H1 (cell line): Measurements from ENCODE around the gene FBXL15. TPM values are rescaled to one million over a fixed set of nuclear protein-coding genes. Genes with fewer than 3 reads are reported as not detected.

ENCODE experiments used
- CTCF ChIA-PET: fragments of 300-600 bp; sonication (Branson Sonifier 250); formaldehyde crosslinking; loops from one replicate; lab custom pipeline; 2021; ENCODE audit not compliant: partially characterized antibody; lab: Charles Lee
- POLR2A ChIA-PET: fragments of 300-600 bp; sonication (Branson Sonifier 250); formaldehyde crosslinking; loops from one replicate; lab custom pipeline; 2021; ENCODE audit warnings: inconsistent platforms; ENCODE audit not compliant: partially characterized antibody; lab: Charles Lee
- DNase-seq, 2 experiments: peaks; one replicate each; pipeline versions ENCODE4 v3.0.0 to v3.0.0-alpha.2; 2010 to 2022; ENCODE audit warnings: low spot score in 2 of 2, low read depth in 1 of 2, mixed read lengths in 1 of 2
- FAIRE-seq: peaks from 2 replicates; lab custom pipeline; 2011; peaks lifted over from hg19 to GRCh38; lab: Jason Lieb, UNC
- H2AFZ ChIP-seq: 2 replicates; pipeline ENCODE4 v1.8.1; 2012; ENCODE audit warnings: low read length, inconsistent platforms
- H2AK5ac ChIP-seq: 2 replicates; pipeline ENCODE4 v1.6.1; 2013; ENCODE audit warnings: low read depth, low read length
- H2BK120ac ChIP-seq: replicated peaks from 2 replicates; pipeline ENCODE3; 2013; ENCODE audit warnings: low read depth, low read length, inconsistent platforms
- H2BK12ac ChIP-seq: 2 replicates; pipeline ENCODE4 v1.6.1; 2013; ENCODE audit warnings: low read depth, low read length
- H2BK15ac ChIP-seq: 2 replicates; pipeline ENCODE4 v1.6.1; 2013; ENCODE audit warnings: low read length
- H2BK20ac ChIP-seq: 2 replicates; pipeline ENCODE4 v1.6.1; 2013; ENCODE audit warnings: low read length
- H2BK5ac ChIP-seq: 2 replicates; pipeline ENCODE4 v1.6.1; 2013; ENCODE audit warnings: low read depth, low read length
- H3K14ac ChIP-seq: 2 replicates; pipeline ENCODE4 v1.6.1; 2013; ENCODE audit warnings: inconsistent platforms; ENCODE audit not compliant: insufficient read length
- H3K18ac ChIP-seq: 2 replicates; pipeline ENCODE4 v1.6.1; 2013; ENCODE audit warnings: low read length; ENCODE audit errors: extremely low read depth
- H3K23ac ChIP-seq: 2 replicates; pipeline ENCODE4 v1.6.1; 2013; ENCODE audit warnings: inconsistent platforms; ENCODE audit not compliant: insufficient read length
- H3K23me2 ChIP-seq: 2 replicates; pipeline ENCODE4 v1.6.1; 2013; ENCODE audit warnings: low read depth, low read length
- H3K27ac ChIP-seq: 2 replicates; pipeline ENCODE4 v1.6.1; 2011; ENCODE audit warnings: low read depth, low read length, inconsistent platforms
- H3K27me3 ChIP-seq, 4 experiments: replicated peaks in 1 of 4; 1 replicate in 1 of 4; 2 replicates in 3 of 4; pipeline versions ENCODE4 v1.6.1 to v1.8.1; 2011 to 2013; ENCODE audit warnings: low read length in 3 of 4, mild to moderate bottlenecking in 3 of 4, inconsistent platforms in 2 of 4, mixed read lengths in 2 of 4, moderate library complexity in 1 of 4; ENCODE audit not compliant: control insufficient read depth in 3 of 4, insufficient read depth in 3 of 4; ENCODE audit errors: extremely low read depth in 1 of 4
- H3K36me3 ChIP-seq, 4 experiments: 2 replicates each; pipeline versions ENCODE4 v1.6.1 to v1.8.1; 2011 to 2013; ENCODE audit warnings: mild to moderate bottlenecking in 4 of 4, low read length in 3 of 4, moderate library complexity in 2 of 4, control low read depth in 1 of 4, inconsistent platforms in 1 of 4; ENCODE audit not compliant: insufficient read depth in 4 of 4, control insufficient read depth in 2 of 4
- H3K4ac ChIP-seq: replicated peaks from 2 replicates; pipeline ENCODE3; 2013; ENCODE audit warnings: low read length, low read depth, mixed read lengths, inconsistent platforms; ENCODE audit not compliant: insufficient read length
- H3K4me1 ChIP-seq, 4 experiments: replicated peaks in 1 of 4; 1 replicate in 1 of 4; 2 replicates in 3 of 4; pipeline versions ENCODE4 v1.6.1 to v1.8.1; 2011 to 2013; ENCODE audit warnings: low read length in 3 of 4, inconsistent platforms in 2 of 4, mixed read lengths in 1 of 4; ENCODE audit not compliant: insufficient read depth in 4 of 4, control insufficient read depth in 3 of 4
- H3K4me2 ChIP-seq, 2 experiments: 2 replicates each; pipeline versions ENCODE4 v1.6.1 to v1.8.1; 2011 to 2013; ENCODE audit warnings: low read depth in 2 of 2, low read length in 2 of 2, control low read depth in 1 of 2, inconsistent platforms in 1 of 2, mild to moderate bottlenecking in 1 of 2; ENCODE audit not compliant: insufficient read depth in 1 of 2
- H3K4me3 ChIP-seq, 4 experiments: fragments of 200-600, 300-600 bp in 1 of 4; sonication (generic), shearing (Covaris generic), sonication (Bioruptor Twin) in 1 of 4; 2 replicates each; pipeline versions ENCODE4 v1.5.1 to v1.8.1; 2011 to 2016; ENCODE audit warnings: low read length in 4 of 4, low read depth in 3 of 4, control low read depth in 2 of 4, inconsistent platforms in 2 of 4, mild to moderate bottlenecking in 2 of 4, mixed read lengths in 1 of 4, moderate library complexity in 1 of 4; ENCODE audit not compliant: insufficient read depth in 2 of 4; ENCODE audit errors: extremely low read depth in 1 of 4
- H3K56ac ChIP-seq: replicated peaks from 2 replicates; pipeline ENCODE3; 2013; ENCODE audit warnings: low read depth, mild to moderate bottlenecking, mixed read lengths, low read length, inconsistent platforms; ENCODE audit not compliant: insufficient read length
- H3K79me1 ChIP-seq: 2 replicates; pipeline ENCODE4 v1.6.1; 2013; ENCODE audit warnings: low read depth, low read length, control low read depth
- H3K79me2 ChIP-seq, 2 experiments: 2 replicates each; pipeline versions ENCODE4 v1.6.1 to v1.8.1; 2012 to 2013; ENCODE audit warnings: low read length in 2 of 2, mild to moderate bottlenecking in 2 of 2, inconsistent platforms in 1 of 2; ENCODE audit not compliant: insufficient read depth in 2 of 2, control insufficient read depth in 1 of 2
- H3K9ac ChIP-seq, 4 experiments: replicated peaks in 1 of 4; 1 replicate in 1 of 4; 2 replicates in 3 of 4; pipeline versions ENCODE4 v1.6.1 to v1.8.1; 2011 to 2013; ENCODE audit warnings: low read depth in 3 of 4, low read length in 3 of 4, control low read depth in 2 of 4, mild to moderate bottlenecking in 2 of 4, moderate library complexity in 2 of 4, inconsistent platforms in 1 of 4; ENCODE audit errors: extremely low read depth in 1 of 4
- H3K9me3 ChIP-seq, 2 experiments: 2 replicates each; pipeline versions ENCODE4 v1.6.1 to v1.8.1; 2012 to 2013; ENCODE audit warnings: mild to moderate bottlenecking in 2 of 2, moderate library complexity in 2 of 2, control low read depth in 1 of 2, inconsistent platforms in 1 of 2, low read depth in 1 of 2, low read length in 1 of 2, mixed read lengths in 1 of 2; ENCODE audit not compliant: insufficient read depth in 2 of 2
- H4K20me1 ChIP-seq, 2 experiments: replicated peaks in 1 of 2; 2 replicates each; pipeline versions ENCODE3 to v1.8.1; 2011 to 2013; ENCODE audit warnings: inconsistent platforms in 2 of 2, low read length in 2 of 2, mild to moderate bottlenecking in 1 of 2; ENCODE audit not compliant: insufficient read depth in 2 of 2, control insufficient read depth in 1 of 2
- H4K5ac ChIP-seq: 2 replicates; pipeline ENCODE4 v1.6.1; 2013; ENCODE audit warnings: low read length, low read depth, mixed read lengths, inconsistent platforms; ENCODE audit not compliant: insufficient read length
- H4K8ac ChIP-seq: 2 replicates; pipeline ENCODE4 v1.8.0; 2013; ENCODE audit warnings: mild to moderate bottlenecking, moderate library complexity, low read length, inconsistent platforms; ENCODE audit not compliant: insufficient read depth; ENCODE audit errors: extremely low read depth
- H4K91ac ChIP-seq: replicated peaks from 2 replicates; pipeline ENCODE3; 2013; ENCODE audit warnings: low read length, mixed read lengths, inconsistent platforms; ENCODE audit not compliant: insufficient read length
- ATF3 ChIP-seq: IDR thresholded peaks from 2 replicates; pipeline ENCODE4 v1.6.1; 2011; ENCODE audit warnings: low read depth, mild to moderate bottlenecking, low read length; ENCODE audit not compliant: insufficient read depth
- CBX8 ChIP-seq: fragments of 300-800, 300-1000 bp; sonication (generic); IDR thresholded peaks from 2 replicates; pipeline ENCODE4 v1.7.1; 2016; ENCODE audit warnings: low read depth, low read length, borderline replicate concordance
- HDAC6 ChIP-seq: IDR thresholded peaks from one replicate; pipeline ENCODE4 v1.7.1; 2012; ENCODE audit warnings: low read depth, mild to moderate bottlenecking, inconsistent platforms, low read length, moderate library complexity
- JUND ChIP-seq: IDR thresholded peaks from 2 replicates; pipeline ENCODE4 v1.6.1; 2011; ENCODE audit warnings: mild to moderate bottlenecking, improper control_type of control experiment, low read length
- KDM4A ChIP-seq: IDR thresholded peaks from one replicate; pipeline ENCODE4 v1.7.1; 2012; ENCODE audit warnings: low read depth, mild to moderate bottlenecking, moderate library complexity, low read length, inconsistent platforms; ENCODE audit not compliant: severe bottlenecking
- KDM5A ChIP-seq: fragments of 200-600 bp; IDR thresholded peaks from 2 replicates; pipeline ENCODE4 v1.7.1; 2012; ENCODE audit warnings: mild to moderate bottlenecking, low read length, inconsistent platforms, mixed read lengths
- MAFK ChIP-seq: IDR thresholded peaks from 2 replicates; pipeline ENCODE4 v1.6.1; 2012; ENCODE audit warnings: low read depth, mild to moderate bottlenecking, improper control_type of control experiment, low read length
- RFX5 ChIP-seq: IDR thresholded peaks from 2 replicates; pipeline ENCODE4 v1.6.1; 2011; ENCODE audit warnings: low read depth, low read length, improper control_type of control experiment, borderline replicate concordance
- SIX5 ChIP-seq: IDR thresholded peaks from 2 replicates; pipeline ENCODE4 v1.6.1; 2011; ENCODE audit warnings: mild to moderate bottlenecking, low read depth, low read length
- SRF ChIP-seq: IDR thresholded peaks from 2 replicates; pipeline ENCODE4 v1.6.1; 2011; ENCODE audit warnings: mild to moderate bottlenecking, low read depth, low read length, moderate library complexity
- TAF7 ChIP-seq: optimal IDR thresholded peaks from 2 replicates; pipeline ENCODE3; 2011; ENCODE audit warnings: low read depth, mild to moderate bottlenecking, inconsistent platforms, low read length, moderate library complexity, borderline replicate concordance
- WGBS, 2 experiments: shearing (Covaris generic) in 1 of 2; methylation state at CpG; one replicate each; pipeline versions ENCODE4 v1.1.6 to v1.1.7; 2013 to 2015; ENCODE audit warnings: low lambda C conversion rate in 2 of 2, mixed read lengths in 2 of 2, inconsistent platforms in 1 of 2, low coverage in 1 of 2, missing lambda C conversion rate in 1 of 2; ENCODE audit not compliant: insufficient replicate concordance in 2 of 2, insufficient coverage in 1 of 2, insufficient read length in 1 of 2; ENCODE audit errors: extremely low coverage in 1 of 2, missing lambda C conversion rate in 1 of 2; 5-methylcytosine and 5-hydroxymethylcytosine counted together
- polyA plus RNA-seq, 7 experiments: library from polyadenylated mRNA; depleted of rRNA in 3 of 7; stranded (reverse) in 5 of 7; unstranded in 2 of 7; fragments of >200 nt in 5 of 7; fragments of 200-250 nt in 2 of 7; gene quantifications; 1 replicate in 5 of 7; 2 replicates in 1 of 7; 4 replicates in 1 of 7; pipeline versions ENCODE4 v1.2.1 to v1.2.3, GENCODE V29; 2011 to 2013; ENCODE audit warnings: missing spikeins in 2 of 7, mixed read lengths in 2 of 7
- total RNA-seq: library from RNA; stranded (reverse); fragmentation: NEBNext Ultra II Directional; extraction: Animal tissue kit (Norgen Biotek cat#: 25700); gene quantifications from 2 replicates; pipeline ENCODE4 v1.2.1, GENCODE V29; 2021

FBXL15 gene
- total and polyA plus RNA-seq, 2 of the 8 experiments (the other 6 are each of a cell fraction or from before 2014, with no cell fraction given): 11.3 to 22.6 TPM

- no peak for FAIRE-seq
- TF ChIP-seq RFX5 (no peak), ATF3 (no peak), KDM4A (peak; percentile 62), CBX8 (no peak), KDM5A (no peak), SRF (no peak), JUND (no peak), SIX5 (no peak), HDAC6 (no peak), TAF7 (no peak), MAFK (no peak)
Observed at GRCh38 chr10:102450374-102451104, 29.9 kb downstream of the FBXL15 start.

More at GRCh38 chr10:102450374-102451104, 29.9 kb downstream of the FBXL15 start:
- no peaks in the 10 kb centered on the region for H3K27me3 ChIP-seq
- H4K5ac ChIP-seq: peak overlapping the region; percentile 85
- WGBS, 2 experiments: 3% methylated on average over 58 of the region's 104 CpGs; no CpG with 5 or more reads in 1 of the 2 experiments
- peaks cover 3% of the 10 kb centered on the region; the same call in 1 of the 2 replicates for H3K79me1 ChIP-seq
- peak overlapping the region; percentile 99 to 100 for H3K4me2 ChIP-seq
- H2BK12ac ChIP-seq: no peak overlapping the region
- POLR2A ChIA-PET: interaction anchor here (0.7 to 6.7 kb wide), 15 partner anchors 8 to 208 kb away, joined by 3 to 75 read pairs (median 5); partner anchors contain the start of genes ACTR1A, CUEDC2 and FBXL15
- H2BK20ac ChIP-seq: no peak overlapping the region
- no peak overlapping the region for H3K14ac ChIP-seq
- CTCF ChIA-PET: interaction anchor here (0.8 to 5.0 kb wide), 23 partner anchors 12 to 378 kb away, joined by 3 to 38 read pairs (median 4); partner anchors contain the start of genes ACTR1A, CUEDC2 and FBXL15
- peak overlapping the region; percentile 99 for H3K18ac ChIP-seq
- H3K36me3 ChIP-seq: peaks cover 0 to 25% (median 2%) of the 10 kb centered on the region in 4 experiments; a peak in 4 of 8 replicates
- peak overlapping the region; percentile 82 for H3K4ac ChIP-seq
- no peaks in the 10 kb centered on the region for H3K9me3 ChIP-seq
- peak overlapping the region; percentile 93; the same call in 1 of the 2 replicates for H2AK5ac ChIP-seq
- peak overlapping the region; percentile 89 for H4K8ac ChIP-seq
- H3K4me1 ChIP-seq: peaks cover 5 to 27% (median 18%) of the 10 kb centered on the region in 4 experiments
- no peak overlapping the region for H2AFZ ChIP-seq
- peak overlapping the region; percentile 98; the same call in 1 of the 2 replicates for H2BK15ac ChIP-seq
- H3K79me2 ChIP-seq: peaks cover 0 to 18% of the 10 kb centered on the region in 2 experiments; a peak in 2 of 4 replicates
- peak overlapping the region; percentile 96; the same call in 1 of the 2 replicates for H2BK5ac ChIP-seq
- H3K9ac ChIP-seq: peak overlapping the region; percentile 62 to 96 (median 86)
- peak overlapping the region; percentile 83 for H3K56ac ChIP-seq
- peak overlapping the region; percentile 79 for H2BK120ac ChIP-seq
- peak overlapping the region; percentile 97 for H4K91ac ChIP-seq
- peak overlapping the region; percentile 72; the same call in 1 of the 2 replicates for H3K27ac ChIP-seq
- H3K23ac ChIP-seq: peak overlapping the region; percentile 36
- H3K4me3 ChIP-seq: peak overlapping the region; percentile 87 to 99 (median 98)
- DNase-seq: peak in 1 of 2 experiments; percentile 84
- H4K20me1 ChIP-seq: peaks cover 0 to 2% of the 10 kb centered on the region in 2 experiments
- H3K23me2 ChIP-seq: peaks cover 9% of the 10 kb centered on the region
